ENCODE measurements around the gene CPD. TPM values are rescaled to one million over a fixed set of nuclear protein-coding genes. Genes with fewer than 3 reads are reported as not detected.

The CPD gene
- polyA plus RNA-seq, 1 donor: 96.0 TPM

DNA sequence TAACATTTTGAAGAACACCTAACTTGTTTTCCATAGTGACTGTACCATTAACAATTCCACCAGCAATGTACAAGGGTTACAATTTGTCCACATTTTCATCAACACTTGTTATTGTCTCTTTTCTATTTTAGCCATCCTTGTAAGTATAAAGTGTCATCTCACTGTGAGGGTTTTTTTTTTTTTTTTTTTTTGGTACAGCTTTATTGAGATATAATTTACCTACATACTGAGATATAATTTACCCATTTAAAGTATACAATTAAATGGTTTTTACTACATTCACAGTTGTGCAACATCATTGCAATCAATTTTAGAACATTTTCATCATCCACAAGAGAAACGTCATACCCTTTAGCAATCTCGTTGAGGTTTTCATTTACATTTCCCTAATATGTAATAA, 27.0 kb upstream of the CPD start:
- no peak for DNase-seq

DNA sequence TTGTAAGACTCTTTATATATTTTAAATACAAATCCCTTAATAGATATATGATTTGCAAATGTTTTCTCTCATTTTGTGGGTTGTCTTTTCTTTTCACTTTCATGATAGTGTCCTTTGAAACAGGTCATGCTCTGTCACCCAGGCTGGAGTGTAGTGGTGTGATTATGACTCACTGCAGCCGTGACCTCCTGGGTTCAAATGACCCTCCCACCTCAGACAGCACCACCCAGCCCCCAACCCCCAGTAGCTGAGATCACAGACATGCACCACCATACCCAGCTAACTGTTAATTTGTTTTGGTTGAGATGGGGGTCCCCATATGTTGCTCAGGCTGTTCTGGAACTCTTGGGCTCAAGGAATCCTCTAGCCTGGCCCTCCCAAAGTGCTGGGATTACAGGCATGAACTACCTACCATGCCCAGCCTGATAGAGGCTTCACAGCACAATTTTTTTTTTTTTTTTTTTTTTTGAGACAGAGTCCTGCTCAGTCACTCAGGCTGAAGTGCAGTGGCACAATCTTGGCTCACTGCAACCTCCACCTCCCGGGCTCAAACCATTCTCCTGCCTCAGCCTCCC, 26.4 kb upstream of the CPD start:
- no peak for DNase-seq

GRCh38 chr17:30354701-30355100, 24.0 kb upstream of the CPD start:
- no peak for DNase-seq

GRCh38 chr17:30357476-30357875, 21.3 kb upstream of the CPD start:
- DNase-seq: no peak

DNA sequence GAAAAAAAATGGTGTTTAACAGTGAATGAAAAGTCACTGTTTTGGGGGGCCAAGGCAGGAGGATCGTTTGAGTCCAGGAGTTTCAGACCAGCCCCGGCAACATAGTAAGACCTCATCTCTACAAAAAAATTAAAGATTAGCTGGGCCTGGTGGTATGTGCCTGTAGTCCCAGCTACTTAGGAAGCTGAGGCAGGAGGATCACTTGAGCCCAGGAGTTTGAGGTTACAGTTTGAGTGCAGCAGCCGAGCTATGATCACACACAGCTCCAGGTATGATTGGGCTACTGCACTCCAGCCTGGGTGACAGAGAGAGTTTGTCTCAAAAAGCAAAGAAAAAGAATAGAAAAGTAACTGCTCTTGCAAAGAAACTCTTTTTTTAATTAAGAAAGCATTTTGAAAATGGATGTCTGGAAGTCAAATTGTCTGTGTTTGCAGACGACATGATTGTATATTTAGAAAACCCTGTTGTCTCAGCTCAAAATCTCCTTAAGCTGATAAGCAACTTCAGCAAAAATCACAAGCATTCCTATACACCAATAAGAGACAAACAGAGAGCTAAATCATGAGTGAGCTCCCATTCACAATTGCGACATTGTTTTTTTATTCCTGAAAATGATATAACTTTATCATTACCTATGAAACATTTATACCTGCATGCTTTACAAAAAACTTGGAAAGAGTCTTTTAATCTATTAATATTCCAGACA, 20.5 kb upstream of the CPD start:
- no peak for DNase-seq

- no peak for DNase-seq
Measured at GRCh38 chr17:30360086-30360808, 18.5 kb upstream of the CPD start.

- DNase-seq: no peak
Measured at GRCh38 chr17:30361766-30362279, 16.9 kb upstream of the CPD start.

DNA sequence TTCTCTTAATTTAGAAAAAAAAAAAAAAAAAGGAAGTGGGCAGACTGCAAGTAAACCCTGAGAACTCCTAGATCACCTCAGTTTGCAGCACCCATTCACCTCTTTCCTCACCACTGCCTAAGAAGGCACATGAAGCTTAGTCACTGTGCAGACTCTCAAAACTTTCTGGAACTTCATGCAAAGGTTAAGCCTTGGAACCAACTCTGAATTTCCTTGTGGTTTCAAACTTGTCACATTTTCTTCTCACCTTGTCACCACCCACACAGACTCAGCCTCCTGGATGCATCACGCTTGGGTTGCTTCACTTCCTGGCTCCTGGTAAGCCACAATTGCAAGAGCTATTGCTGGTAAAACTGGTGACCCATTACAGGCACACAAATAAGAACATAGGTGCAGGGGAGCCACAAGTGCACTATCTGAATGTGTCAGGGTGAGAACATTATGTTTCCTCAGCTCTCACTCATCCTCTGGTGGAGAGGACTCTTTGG, 15.0 kb upstream of the CPD start:
- DNase-seq: no peak

DNA sequence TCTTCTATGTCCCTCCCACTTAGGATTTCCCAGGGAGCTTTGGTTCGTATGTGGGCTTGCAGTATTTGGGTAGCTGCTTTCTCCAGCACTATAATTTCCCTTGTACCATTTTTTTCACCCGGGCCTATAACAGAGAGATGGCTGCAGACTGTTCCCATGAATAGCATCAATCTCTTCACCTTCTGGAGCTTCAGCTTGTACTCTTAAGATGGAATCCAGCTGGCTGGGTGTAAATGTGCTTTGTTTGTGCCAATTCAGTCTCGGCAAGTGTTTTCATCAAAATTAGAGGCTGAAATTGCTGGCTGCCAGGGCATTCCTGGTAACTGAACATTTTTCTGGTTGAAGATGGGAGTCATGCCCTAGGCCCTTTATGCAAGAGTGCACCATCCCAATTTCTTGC, 12.2 kb upstream of the CPD start:
- no peak for DNase-seq

DNA sequence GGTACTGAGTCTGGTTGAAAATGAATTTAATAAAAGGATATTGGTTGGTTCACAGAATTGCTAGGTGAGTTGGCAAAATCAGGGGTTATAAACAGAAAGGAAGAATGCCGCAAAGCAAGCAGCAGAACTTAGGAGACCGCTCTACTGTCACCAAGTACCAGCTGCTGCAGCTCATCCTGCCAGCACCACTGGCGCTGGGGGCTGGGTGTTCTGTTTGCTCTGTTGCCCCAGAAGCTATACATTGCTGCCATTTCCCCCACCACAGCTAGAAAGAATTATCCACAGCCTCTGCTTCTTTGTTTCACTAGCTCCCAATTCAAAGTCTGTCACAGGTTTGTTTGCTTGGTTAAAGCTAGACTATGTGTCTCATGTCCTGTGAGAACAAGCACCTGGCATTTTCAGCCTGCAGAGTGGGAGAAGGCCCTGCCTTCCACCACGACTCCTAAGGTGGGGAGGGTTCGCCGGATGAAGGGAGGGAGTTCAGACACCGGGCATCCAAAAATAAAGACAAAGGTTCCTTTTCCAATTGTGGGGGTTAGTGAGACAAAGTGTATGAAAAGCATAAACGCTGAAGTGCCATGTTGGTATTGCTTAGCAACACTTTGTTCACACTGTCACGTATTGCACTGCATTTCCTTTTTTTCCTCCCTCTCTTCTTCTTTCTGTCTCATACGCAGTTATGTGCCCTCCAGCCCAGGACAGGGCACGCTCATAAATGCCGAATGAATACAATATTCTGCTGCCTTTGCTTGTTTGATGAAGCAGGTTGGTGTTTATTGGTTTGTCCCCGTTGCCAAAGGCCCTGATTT, 9.6 kb upstream of the CPD start:
- DNase-seq: peak; percentile 34

GRCh38 chr17:30369995-30370394, 8.7 kb upstream of the CPD start:
- no peak for DNase-seq

- DNase-seq: no peak
Measured at GRCh38 chr17:30372755-30373154, 6.0 kb upstream of the CPD start.

- DNase-seq: no peak
Measured at GRCh38 chr17:30375661-30376060, 3.1 kb upstream of the CPD start.

- DNase-seq: peak; percentile 84
Measured at GRCh38 chr17:30376621-30377452, 1.9 kb upstream of the CPD start.

GRCh38 chr17:30377574-30378240, 1.0 kb upstream of the CPD start:
- no peak for DNase-seq

DNA sequence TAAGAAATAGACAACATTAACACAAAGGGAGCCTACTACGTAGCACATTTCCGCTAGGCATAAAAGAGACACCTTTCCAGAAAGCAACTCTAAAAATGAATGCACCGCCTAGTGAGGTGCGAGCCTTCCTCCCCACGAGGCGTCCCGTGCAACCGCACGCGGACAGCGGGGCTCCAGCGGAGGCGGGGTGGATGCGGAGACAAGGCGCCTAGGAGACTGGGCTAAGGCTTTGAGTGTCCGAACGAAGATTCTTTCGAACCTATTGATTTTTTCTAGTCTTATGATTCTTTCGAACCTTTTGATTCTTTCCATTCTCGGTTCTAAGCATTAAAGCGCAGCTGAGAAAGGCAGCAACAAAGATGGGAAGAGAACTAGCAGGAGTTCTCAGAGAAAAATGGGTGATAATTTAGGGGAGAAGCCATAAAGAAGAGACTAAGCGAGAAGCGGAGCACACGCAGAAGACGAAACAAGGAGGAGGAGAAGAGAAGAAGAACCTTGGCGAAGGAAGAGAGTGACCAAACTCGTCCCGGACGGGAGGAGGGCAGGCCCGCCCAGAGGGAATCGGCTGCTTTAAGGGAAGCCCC, 394 bp upstream of the CPD start:
- DNase-seq: no peak

- no peak for DNase-seq
Measured at GRCh38 chr17:30379303-30379902, 676 bp downstream of the CPD start.

DNA sequence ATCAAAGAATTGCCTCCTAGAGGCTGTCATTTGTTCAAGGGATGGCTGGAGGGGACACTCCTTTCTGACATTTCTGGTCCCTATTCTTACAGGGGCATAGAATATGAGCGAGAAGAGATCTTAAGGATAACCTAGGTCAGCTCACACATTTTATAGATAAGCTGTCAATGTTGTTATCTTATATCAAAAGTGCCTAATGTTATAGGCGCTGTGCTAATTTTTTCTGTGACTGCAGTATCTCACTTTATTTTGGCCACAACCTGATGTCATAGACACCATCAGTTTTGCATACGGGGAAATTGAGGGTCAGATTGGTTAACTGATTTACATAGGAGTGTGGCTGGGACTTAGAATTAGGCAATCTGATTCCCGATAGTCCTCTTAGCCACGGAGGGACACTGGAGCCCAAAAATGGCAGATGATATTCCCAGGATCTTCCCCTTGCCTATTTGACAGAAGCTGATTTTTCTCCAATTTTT, 1.2 kb downstream of the CPD start:
- DNase-seq: no peak

- no peak for DNase-seq
Measured at GRCh38 chr17:30380643-30381339, 2.1 kb downstream of the CPD start.

Data from left kidney (tissue), 2 donors.